Liver (tissue), 9 donors: ENCODE measurements around the gene NEU4. TPM values are rescaled to one million over a fixed set of nuclear protein-coding genes. Genes with fewer than 3 reads are reported as not detected.

Source experiments
- DNase-seq: peaks from one replicate; pipeline ENCODE4 v3.0.0-alpha.2; 2017; ENCODE audit warnings: low spot score
- H3K27ac ChIP-seq, 2 donors: one replicate each; pipeline ENCODE4 v1.7.0; 2013; ENCODE audit warnings: inconsistent platforms in 2 of 2, low read length in 2 of 2, control low read depth in 1 of 2, low read depth in 1 of 2, mild to moderate bottlenecking in 1 of 2
- H3K27me3 ChIP-seq, 4 donors: one replicate each; pipeline versions ENCODE4 v1.6.1 to v1.7.0; 2013; ENCODE audit warnings: low read length in 3 of 4, inconsistent platforms in 1 of 4, mild to moderate bottlenecking in 1 of 4, moderate library complexity in 1 of 4; ENCODE audit not compliant: control insufficient read depth in 4 of 4, insufficient read depth in 4 of 4
- H3K36me3 ChIP-seq, 4 donors: one replicate each; pipeline versions ENCODE4 v1.6.1 to v1.7.0; 2013; ENCODE audit warnings: low read length in 3 of 4, mild to moderate bottlenecking in 3 of 4, low read depth in 1 of 4, moderate library complexity in 1 of 4; ENCODE audit not compliant: control insufficient read depth in 4 of 4, insufficient read depth in 3 of 4
- H3K4me1 ChIP-seq, 4 donors: one replicate each; pipeline versions ENCODE4 v1.6.1 to v1.7.0; 2013; ENCODE audit warnings: low read length in 3 of 4, mild to moderate bottlenecking in 3 of 4, moderate library complexity in 1 of 4; ENCODE audit not compliant: control insufficient read depth in 4 of 4, insufficient read depth in 4 of 4
- H3K4me3 ChIP-seq, 3 donors: one replicate each; pipeline versions ENCODE4 v1.6.1 to v1.7.0; 2013; ENCODE audit warnings: low read length in 3 of 3, control low read depth in 1 of 3, low read depth in 1 of 3, mild to moderate bottlenecking in 1 of 3
- H3K9ac ChIP-seq, 2 donors: one replicate each; pipeline ENCODE4 v1.7.0; 2013; ENCODE audit warnings: low read length in 2 of 2, mild to moderate bottlenecking in 2 of 2, moderate library complexity in 2 of 2, control low read depth in 1 of 2, low read depth in 1 of 2
- H3K9me3 ChIP-seq, 4 donors: one replicate each; pipeline versions ENCODE4 v1.6.1 to v1.7.0; 2013; ENCODE audit warnings: low read length in 3 of 4; ENCODE audit not compliant: control insufficient read depth in 4 of 4
- EGR1 ChIP-seq, 2 donors: IDR thresholded peaks; 2 replicates each; pipeline ENCODE4 v1.6.1; 2016 to 2018; ENCODE audit warnings: antibody characterized with exemption in 2 of 2, low read depth in 2 of 2
- FOXA1 ChIP-seq: IDR thresholded peaks from 2 replicates; pipeline ENCODE4 v1.6.1; 2016; ENCODE audit warnings: antibody characterized with exemption
- FOXA2 ChIP-seq: IDR thresholded peaks from 2 replicates; pipeline ENCODE4 v1.6.1; 2016; ENCODE audit warnings: antibody characterized with exemption
- GABPA ChIP-seq, 2 donors: IDR thresholded peaks in 1 of 2; conservative IDR thresholded peaks in 1 of 2; 2 replicates each; pipeline ENCODE4 v1.6.1; 2016; ENCODE audit warnings: antibody characterized with exemption in 2 of 2, mild to moderate bottlenecking in 1 of 2, moderate library complexity in 1 of 2
- HNF4A ChIP-seq, 2 donors: conservative IDR thresholded peaks; 2 replicates each; pipeline ENCODE4 v1.6.1; 2016; ENCODE audit warnings: antibody characterized with exemption in 2 of 2, mild to moderate bottlenecking in 2 of 2
- HNF4G ChIP-seq: IDR thresholded peaks from 2 replicates; pipeline ENCODE4 v1.6.1; 2016; ENCODE audit warnings: antibody characterized with exemption
- JUND ChIP-seq, 2 donors: IDR thresholded peaks; 2 replicates each; pipeline ENCODE4 v1.6.1; 2016; ENCODE audit warnings: antibody characterized with exemption in 2 of 2
- NR2F2 ChIP-seq: IDR thresholded peaks from 2 replicates; pipeline ENCODE4 v1.6.1; 2016; ENCODE audit warnings: antibody characterized with exemption
- RAD21 ChIP-seq, 2 donors: IDR thresholded peaks; 2 replicates each; pipeline ENCODE4 v1.6.1; 2016; ENCODE audit warnings: antibody characterized with exemption in 2 of 2, mild to moderate bottlenecking in 2 of 2
- RXRA ChIP-seq, 2 donors: IDR thresholded peaks; 2 replicates each; pipeline ENCODE4 v1.6.1; 2017 to 2018; ENCODE audit warnings: antibody characterized with exemption in 2 of 2, mild to moderate bottlenecking in 1 of 2
- SP1 ChIP-seq: IDR thresholded peaks from 2 replicates; pipeline ENCODE4 v1.6.1; 2018; ENCODE audit warnings: antibody characterized with exemption, mild to moderate bottlenecking
- TAF1 ChIP-seq: conservative IDR thresholded peaks from 2 replicates; pipeline ENCODE4 v1.6.1; 2016; ENCODE audit warnings: antibody characterized with exemption, mild to moderate bottlenecking
- WGBS: extraction: QIAGEN DNeasy Blood & Tissue Kit; methylation state at CpG from one replicate; pipeline ENCODE4 v1.1.7; 2013; 5-methylcytosine and 5-hydroxymethylcytosine counted together
- polyA plus RNA-seq, 2 donors: library from polyadenylated mRNA; stranded (reverse) in 1 of 2; unstranded in 1 of 2; fragments of 200-250 nt in 1 of 2; fragments of >200 nt in 1 of 2; fragmentation: Nextera tagmentation in 1 of 2; extraction: Ambion mirVana in 1 of 2; gene quantifications; one replicate each; pipeline versions ENCODE4 v1.2.1 to v1.2.3, GENCODE V29; 2013 to 2015
- total RNA-seq, 2 donors: library from RNA; depleted of rRNA; stranded (reverse); fragments of >200 nt; gene quantifications; one replicate each; pipeline ENCODE4 v1.2.3, GENCODE V29; 2014
- TF ChIP-seq, protein P1 (sequence below): IDR thresholded peaks from 2 replicates; pipeline ENCODE4 v1.6.1; 2016; ENCODE audit warnings: antibody characterized with exemption, mild to moderate bottlenecking
- TF ChIP-seq, protein P2 (sequence below): fragments of 150-350 bp; IDR thresholded peaks from 2 replicates; pipeline ENCODE4 v1.5.1; 2017; ENCODE audit warnings: improper control_type of control experiment, low read depth, low read length; ENCODE audit not compliant: missing input control
- TF ChIP-seq, protein P3 (sequence below): IDR thresholded peaks from 2 replicates; pipeline ENCODE4 v1.6.1; 2016; ENCODE audit warnings: antibody characterized with exemption
- TF ChIP-seq, protein P4 (sequence below): IDR thresholded peaks from 2 replicates; pipeline ENCODE4 v1.6.1; 2016; ENCODE audit warnings: antibody characterized with exemption
- donor health status: healthy.
- donor health status: healthy.
- donor health status: healthy.
- donor health status: healthy.
- donor health status: healthy.

Gene NEU4
- total and polyA plus RNA-seq, 4 donors, result 5.4 to 58.4 (median 35.1) TPM

DNA sequence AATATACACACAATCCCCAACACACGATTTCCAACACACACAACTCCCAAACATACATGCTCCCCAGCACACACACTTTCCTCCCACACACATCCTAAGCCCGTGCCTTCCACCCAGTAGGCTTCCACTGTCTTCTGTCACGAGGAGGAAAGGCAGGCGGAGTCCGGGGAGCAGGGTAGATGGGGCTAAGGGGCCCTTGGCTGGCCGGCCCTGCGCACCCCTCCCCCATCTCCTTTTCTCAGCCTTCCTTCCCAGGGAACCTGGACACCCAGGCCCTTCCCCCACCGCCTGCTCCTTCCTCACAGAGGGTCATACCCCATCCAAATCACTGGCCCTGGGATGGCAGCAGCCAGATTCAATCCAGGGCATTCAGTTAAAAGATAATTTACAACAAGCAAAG lies 53.1 kb downstream of the NEU4 start:
- no peak overlapping the region for H3K9ac ChIP-seq
- no peak for TF ChIP-seq RXRA (IDR thresholded peaks at IDR 0.05)
- TF ChIP-seq RAD21 (IDR thresholded peaks at IDR 0.05), result no peak
- TF ChIP-seq HNF4G, result no peak
- TF ChIP-seq GABPA (IDR thresholded peaks at IDR 0.05 in 1 of 2, conservative IDR thresholded peaks at IDR 0.05 in 1 of 2), result no peak
- no peak for TF ChIP-seq TAF1
- no peak for TF ChIP-seq EGR1 (IDR thresholded peaks at IDR 0.05; ENCODE audit: low read depth in 2 of 2)
- TF ChIP-seq SP1, result no peak
- no peak for TF ChIP-seq FOXA2
- TF ChIP-seq, protein P1, sequence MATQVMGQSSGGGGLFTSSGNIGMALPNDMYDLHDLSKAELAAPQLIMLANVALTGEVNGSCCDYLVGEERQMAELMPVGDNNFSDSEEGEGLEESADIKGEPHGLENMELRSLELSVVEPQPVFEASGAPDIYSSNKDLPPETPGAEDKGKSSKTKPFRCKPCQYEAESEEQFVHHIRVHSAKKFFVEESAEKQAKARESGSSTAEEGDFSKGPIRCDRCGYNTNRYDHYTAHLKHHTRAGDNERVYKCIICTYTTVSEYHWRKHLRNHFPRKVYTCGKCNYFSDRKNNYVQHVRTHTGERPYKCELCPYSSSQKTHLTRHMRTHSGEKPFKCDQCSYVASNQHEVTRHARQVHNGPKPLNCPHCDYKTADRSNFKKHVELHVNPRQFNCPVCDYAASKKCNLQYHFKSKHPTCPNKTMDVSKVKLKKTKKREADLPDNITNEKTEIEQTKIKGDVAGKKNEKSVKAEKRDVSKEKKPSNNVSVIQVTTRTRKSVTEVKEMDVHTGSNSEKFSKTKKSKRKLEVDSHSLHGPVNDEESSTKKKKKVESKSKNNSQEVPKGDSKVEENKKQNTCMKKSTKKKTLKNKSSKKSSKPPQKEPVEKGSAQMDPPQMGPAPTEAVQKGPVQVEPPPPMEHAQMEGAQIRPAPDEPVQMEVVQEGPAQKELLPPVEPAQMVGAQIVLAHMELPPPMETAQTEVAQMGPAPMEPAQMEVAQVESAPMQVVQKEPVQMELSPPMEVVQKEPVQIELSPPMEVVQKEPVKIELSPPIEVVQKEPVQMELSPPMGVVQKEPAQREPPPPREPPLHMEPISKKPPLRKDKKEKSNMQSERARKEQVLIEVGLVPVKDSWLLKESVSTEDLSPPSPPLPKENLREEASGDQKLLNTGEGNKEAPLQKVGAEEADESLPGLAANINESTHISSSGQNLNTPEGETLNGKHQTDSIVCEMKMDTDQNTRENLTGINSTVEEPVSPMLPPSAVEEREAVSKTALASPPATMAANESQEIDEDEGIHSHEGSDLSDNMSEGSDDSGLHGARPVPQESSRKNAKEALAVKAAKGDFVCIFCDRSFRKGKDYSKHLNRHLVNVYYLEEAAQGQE, result no peak
- no peak for TF ChIP-seq NR2F2
- no peak for TF ChIP-seq JUND (IDR thresholded peaks at IDR 0.05)
- TF ChIP-seq HNF4A (conservative IDR thresholded peaks at IDR 0.05), result no peak
- TF ChIP-seq, protein P2, sequence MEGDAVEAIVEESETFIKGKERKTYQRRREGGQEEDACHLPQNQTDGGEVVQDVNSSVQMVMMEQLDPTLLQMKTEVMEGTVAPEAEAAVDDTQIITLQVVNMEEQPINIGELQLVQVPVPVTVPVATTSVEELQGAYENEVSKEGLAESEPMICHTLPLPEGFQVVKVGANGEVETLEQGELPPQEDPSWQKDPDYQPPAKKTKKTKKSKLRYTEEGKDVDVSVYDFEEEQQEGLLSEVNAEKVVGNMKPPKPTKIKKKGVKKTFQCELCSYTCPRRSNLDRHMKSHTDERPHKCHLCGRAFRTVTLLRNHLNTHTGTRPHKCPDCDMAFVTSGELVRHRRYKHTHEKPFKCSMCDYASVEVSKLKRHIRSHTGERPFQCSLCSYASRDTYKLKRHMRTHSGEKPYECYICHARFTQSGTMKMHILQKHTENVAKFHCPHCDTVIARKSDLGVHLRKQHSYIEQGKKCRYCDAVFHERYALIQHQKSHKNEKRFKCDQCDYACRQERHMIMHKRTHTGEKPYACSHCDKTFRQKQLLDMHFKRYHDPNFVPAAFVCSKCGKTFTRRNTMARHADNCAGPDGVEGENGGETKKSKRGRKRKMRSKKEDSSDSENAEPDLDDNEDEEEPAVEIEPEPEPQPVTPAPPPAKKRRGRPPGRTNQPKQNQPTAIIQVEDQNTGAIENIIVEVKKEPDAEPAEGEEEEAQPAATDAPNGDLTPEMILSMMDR, result no peak
- TF ChIP-seq, protein P3, sequence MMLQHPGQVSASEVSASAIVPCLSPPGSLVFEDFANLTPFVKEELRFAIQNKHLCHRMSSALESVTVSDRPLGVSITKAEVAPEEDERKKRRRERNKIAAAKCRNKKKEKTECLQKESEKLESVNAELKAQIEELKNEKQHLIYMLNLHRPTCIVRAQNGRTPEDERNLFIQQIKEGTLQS, result no peak
- no peak for TF ChIP-seq FOXA1
- TF ChIP-seq, protein P4, sequence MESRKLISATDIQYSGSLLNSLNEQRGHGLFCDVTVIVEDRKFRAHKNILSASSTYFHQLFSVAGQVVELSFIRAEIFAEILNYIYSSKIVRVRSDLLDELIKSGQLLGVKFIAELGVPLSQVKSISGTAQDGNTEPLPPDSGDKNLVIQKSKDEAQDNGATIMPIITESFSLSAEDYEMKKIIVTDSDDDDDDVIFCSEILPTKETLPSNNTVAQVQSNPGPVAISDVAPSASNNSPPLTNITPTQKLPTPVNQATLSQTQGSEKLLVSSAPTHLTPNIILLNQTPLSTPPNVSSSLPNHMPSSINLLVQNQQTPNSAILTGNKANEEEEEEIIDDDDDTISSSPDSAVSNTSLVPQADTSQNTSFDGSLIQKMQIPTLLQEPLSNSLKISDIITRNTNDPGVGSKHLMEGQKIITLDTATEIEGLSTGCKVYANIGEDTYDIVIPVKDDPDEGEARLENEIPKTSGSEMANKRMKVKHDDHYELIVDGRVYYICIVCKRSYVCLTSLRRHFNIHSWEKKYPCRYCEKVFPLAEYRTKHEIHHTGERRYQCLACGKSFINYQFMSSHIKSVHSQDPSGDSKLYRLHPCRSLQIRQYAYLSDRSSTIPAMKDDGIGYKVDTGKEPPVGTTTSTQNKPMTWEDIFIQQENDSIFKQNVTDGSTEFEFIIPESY, result no peak
- H3K9me3 ChIP-seq, result no peaks in the 10 kb centered on the region
- WGBS, result 81% methylated on average over 8 of the region's 8 CpGs
- no peaks in the 10 kb centered on the region for H3K27me3 ChIP-seq
- no peak for DNase-seq
- H3K36me3 ChIP-seq, result no peaks in the 10 kb centered on the region
- peaks cover 0 to 3% (median 0%) of the 10 kb centered on the region in 4 donors for H3K4me1 ChIP-seq
- no peak overlapping the region for H3K4me3 ChIP-seq
- H3K27ac ChIP-seq, result no peak overlapping the region
